K562 (cell line): ENCODE measurements around the gene MOGAT2.

Source experiments
- CTCF ChIP-seq, 3 experiments: IDR thresholded peaks in 2 of 3; conservative IDR thresholded peaks in 1 of 3; 2 replicates each; pipeline ENCODE4 v1.5.1; 2011 to 2012; ENCODE audit warnings: low read length in 3 of 3, mild to moderate bottlenecking in 3 of 3, control low read depth in 2 of 3, improper control_type of control experiment in 1 of 3, inconsistent platforms in 1 of 3, low read depth in 1 of 3, mixed read lengths in 1 of 3, moderate library complexity in 1 of 3; ENCODE audit not compliant: insufficient read depth in 2 of 3
- FOXJ3 ChIP-seq: sonication (generic); formaldehyde crosslinking; IDR thresholded peaks from 2 replicates; pipeline ENCODE4 v1.4.0; 2020; ENCODE audit warnings: mild to moderate bottlenecking, missing genetic modification reagents
- HNRNPL ChIP-seq: fragments of 200-400 bp; formaldehyde crosslinking; IDR thresholded peaks from 2 replicates; pipeline ENCODE4 v1.6.1; 2017; ENCODE audit warnings: low read depth, mild to moderate bottlenecking, low read length
- MED1 ChIP-seq: sonication (generic); formaldehyde crosslinking; IDR thresholded peaks from 2 replicates; pipeline ENCODE4 v1.8.1; 2023; ENCODE audit warnings: missing genetic modification reagents, borderline replicate concordance
- MLLT1 ChIP-seq, 2 experiments: fragments of 450-650 bp; IDR thresholded peaks; 2 replicates each; pipeline ENCODE4 v1.6.1; 2016
- POLR2AphosphoS2 ChIP-seq: IDR thresholded peaks from 2 replicates; pipeline ENCODE4 v1.6.1; 2012; ENCODE audit warnings: low read length, improper control_type of control experiment
- PYGO2 ChIP-seq: fragments of 450-650 bp; IDR thresholded peaks from 2 replicates; pipeline ENCODE4 v1.6.1; 2016; ENCODE audit warnings: mild to moderate bottlenecking, missing genetic modification characterization, moderate library complexity, missing compliant biosample characterization
- SMC3 ChIP-seq: conservative IDR thresholded peaks from 2 replicates; pipeline ENCODE4 v1.6.1; 2011; ENCODE audit warnings: low read depth, low read length, improper control_type of control experiment; ENCODE audit not compliant: insufficient read depth
- USF2 ChIP-seq: sonication (generic); formaldehyde crosslinking; IDR thresholded peaks from 2 replicates; pipeline ENCODE4 v1.5.0; 2020; ENCODE audit warnings: missing genetic modification reagents

- no peak for TF ChIP-seq CTCF (IDR thresholded peaks at IDR 0.05 in 2 of 3, conservative IDR thresholded peaks at IDR 0.05 in 1 of 3; ENCODE audit: insufficient read depth in 2 of 3, low read depth in 1 of 3, low read length in 3 of 3)
- TF ChIP-seq USF2 (CRISPR knock-in tag), result no peak
- TF ChIP-seq SMC3, result no peak
- no peak for TF ChIP-seq POLR2AphosphoS2
- TF ChIP-seq MED1 (CRISPR knock-in tag), result no peak
- TF ChIP-seq HNRNPL, result no peak
- no peak for TF ChIP-seq PYGO2 (tag)
- TF ChIP-seq MLLT1 (IDR thresholded peaks at IDR 0.05), result no peak
- no peak for TF ChIP-seq FOXJ3 (CRISPR knock-in tag)
Observed at GRCh38 chr11:75759832-75760231, 42.2 kb downstream of the MOGAT2 start.
